Sigmoid colon (tissue), 7 donors: ENCODE data around the gene RBBP7. TPM values are rescaled to one million over a fixed set of nuclear protein-coding genes. Genes with fewer than 3 reads are reported as not detected.
"Not testable (repeated sequence)": the region's sequence is repeated elsewhere in the genome, so short reads cannot be mapped to it uniquely, and the experiment has no call there.

Experiments used
- DNase-seq: peaks from one replicate; pipeline ENCODE4 v3.0.0-alpha.2; 2019
- H3K27ac ChIP-seq, 4 donors: fragments of 200-600 bp; sonication (generic); one replicate each; pipeline ENCODE4 v1.5.1; 2016 to 2019; ENCODE audit warnings: mild to moderate bottlenecking in 1 of 4
- H3K27me3 ChIP-seq, 3 donors: fragments of 200-600 bp; sonication (generic); one replicate each; pipeline ENCODE4 v1.5.1; 2019; ENCODE audit warnings: mild to moderate bottlenecking in 1 of 3
- H3K36me3 ChIP-seq, 4 donors: fragments of 200-600 bp; sonication (generic); one replicate each; pipeline ENCODE4 v1.5.1; 2016 to 2019
- H3K4me1 ChIP-seq, 4 donors: fragments of 200-600 bp; sonication (generic); one replicate each; pipeline ENCODE4 v1.5.1; 2017 to 2019
- H3K4me3 ChIP-seq, 4 donors: fragments of 200-600 bp; sonication (generic); one replicate each; pipeline ENCODE4 v1.5.1; 2017 to 2019; ENCODE audit warnings: mild to moderate bottlenecking in 2 of 4, moderate library complexity in 1 of 4
- H3K9me3 ChIP-seq, 4 donors: fragments of 200-600 bp in 3 of 4; sonication (generic) in 3 of 4; one replicate each; pipeline versions ENCODE4 v1.5.1 to v1.6.1; 2013 to 2019
- CTCF ChIP-seq, 4 experiments: fragments of 450-650 bp in 3 of 4; fragments of 200-600 bp in 1 of 4; IDR thresholded peaks; one replicate each; pipeline ENCODE4 v1.5.1; 2016 to 2019; ENCODE audit warnings: antibody characterized with exemption in 4 of 4, mild to moderate bottlenecking in 3 of 4, moderate library complexity in 2 of 4
- EP300 ChIP-seq, 4 donors: sonication (generic); formaldehyde crosslinking; IDR thresholded peaks; one replicate each; pipeline ENCODE4 v1.6.1; 2017; ENCODE audit warnings: antibody characterized with exemption in 4 of 4
- POLR2A ChIP-seq, 2 donors: fragments of 450-650 bp; IDR thresholded peaks; one replicate each; pipeline ENCODE4 v1.6.1; 2016; ENCODE audit warnings: antibody characterized with exemption in 2 of 2, mild to moderate bottlenecking in 2 of 2, moderate library complexity in 2 of 2
- POLR2AphosphoS5 ChIP-seq, 4 donors: sonication (generic); formaldehyde crosslinking; IDR thresholded peaks; one replicate each; pipeline ENCODE4 v1.6.1; 2017; ENCODE audit warnings: antibody characterized with exemption in 4 of 4
- WGBS, 2 donors: extraction: QIAGEN DNeasy Blood & Tissue Kit; methylation state at CpG; one replicate each; pipeline ENCODE4 v1.1.7; 2013; 5-methylcytosine and 5-hydroxymethylcytosine counted together
- intact Hi-C: fragments of 100-400 bp; cut with DNase I; formaldehyde crosslinking; loops from one replicate; pipeline ENCODE4 v1.15.1; 2023
- polyA plus RNA-seq, 3 donors: library from polyadenylated mRNA; stranded (reverse); fragments of 200-250 nt; gene quantifications; one replicate each; pipeline ENCODE4 v1.2.3, GENCODE V29; 2013
- total RNA-seq, 4 donors: library from RNA; depleted of rRNA; stranded (reverse); fragments of >200 nt; gene quantifications; one replicate each; pipeline ENCODE4 v1.1.0, GENCODE V29; 2016
- donor health status: healthy with polysubstance abuse.
- donor health status: Bipolar disorder and iron deficiency.
- donor health status: healthy.

Gene RBBP7
- total and polyA plus RNA-seq, 7 donors: 59.4 to 130 (median 109) TPM

DNA sequence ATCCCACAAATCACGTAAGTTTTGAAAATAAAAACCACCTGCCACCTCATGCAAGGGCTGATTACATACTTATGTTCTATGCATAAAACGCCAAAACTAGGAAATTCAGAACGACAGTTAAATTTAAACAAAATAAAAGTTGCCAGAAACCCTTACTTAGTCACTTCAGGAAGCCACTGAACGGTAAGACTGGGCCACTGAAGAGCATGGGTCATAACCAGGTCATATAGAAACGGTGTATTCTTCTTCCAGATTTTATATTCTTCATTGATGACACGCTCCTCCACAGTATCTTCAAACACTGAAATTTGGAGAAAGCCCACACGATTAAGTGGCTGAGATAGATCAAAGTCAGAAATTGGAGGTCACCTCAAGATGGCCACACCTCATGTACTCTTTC, 1.2 kb downstream of the RBBP7 start:
- intact Hi-C loops: no loop called here
- 2 to 3% methylated on average over 7 of the region's 7 CpGs for WGBS, 2 donors
- Histone ChIP-seq H3K27ac (peak overlapping the region; percentile 90 to 94 (median 90)), H3K4me1 (peaks cover 0 to 52% (median 28%) of the 10 kb centered on the region in 4 donors), H3K27me3 (no peaks in the 10 kb centered on the region), H3K36me3 (no peaks in the 10 kb centered on the region), H3K9me3 (no peaks in the 10 kb centered on the region), H3K4me3 (peak overlapping the region; percentile 44 to 74 (median 68))
- no peak for DNase-seq
- TF ChIP-seq CTCF (IDR thresholded peaks at IDR 0.05): no peak
- TF ChIP-seq POLR2AphosphoS5 (IDR thresholded peaks at IDR 0.05): no peak
- no peak for TF ChIP-seq POLR2A (IDR thresholded peaks at IDR 0.05)
- TF ChIP-seq EP300 (IDR thresholded peaks at IDR 0.05): no peak

DNA sequence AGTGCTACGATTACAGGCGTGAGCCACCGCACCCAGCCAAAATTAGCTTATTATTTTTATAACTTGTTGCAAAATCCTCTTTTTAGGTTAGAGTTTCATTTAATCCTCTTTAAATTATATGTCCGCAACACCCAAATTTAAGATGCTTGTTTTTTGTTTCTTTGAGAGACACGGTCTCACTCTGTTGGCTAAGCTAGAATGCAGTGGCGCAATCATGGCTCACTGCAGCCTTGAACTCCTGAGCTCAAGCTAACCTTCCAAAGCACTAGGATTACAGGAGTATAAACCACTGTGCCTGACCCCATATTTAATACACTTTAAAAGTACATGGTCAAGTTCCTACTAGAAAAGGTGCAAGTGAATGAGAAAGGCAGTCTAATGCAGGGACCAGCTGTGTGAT, 2.2 kb downstream of the RBBP7 start:
- peaks cover 0 to 52% (median 28%) of the 10 kb centered on the region in 4 donors for H3K4me1 ChIP-seq
- no peaks in the 10 kb centered on the region for H3K27me3 ChIP-seq
- no peaks in the 10 kb centered on the region for H3K36me3 ChIP-seq
- DNase-seq: no peak
- intact Hi-C loops: no loop called here
- TF ChIP-seq POLR2A (IDR thresholded peaks at IDR 0.05) (no peak), EP300 (IDR thresholded peaks at IDR 0.05) (no peak), POLR2AphosphoS5 (IDR thresholded peaks at IDR 0.05) (no peak), CTCF (IDR thresholded peaks at IDR 0.05) (no peak)
- WGBS, 2 donors: 86 to 94% methylated on average over 6 of the region's 6 CpGs
- H3K4me3 ChIP-seq: peak overlapping the region in 2 of 4 donors; percentile 66 to 74
- H3K9me3 ChIP-seq: no peaks in the 10 kb centered on the region
- peak overlapping the region in 2 of 4 donors; percentile 90 to 94 for H3K27ac ChIP-seq

DNA sequence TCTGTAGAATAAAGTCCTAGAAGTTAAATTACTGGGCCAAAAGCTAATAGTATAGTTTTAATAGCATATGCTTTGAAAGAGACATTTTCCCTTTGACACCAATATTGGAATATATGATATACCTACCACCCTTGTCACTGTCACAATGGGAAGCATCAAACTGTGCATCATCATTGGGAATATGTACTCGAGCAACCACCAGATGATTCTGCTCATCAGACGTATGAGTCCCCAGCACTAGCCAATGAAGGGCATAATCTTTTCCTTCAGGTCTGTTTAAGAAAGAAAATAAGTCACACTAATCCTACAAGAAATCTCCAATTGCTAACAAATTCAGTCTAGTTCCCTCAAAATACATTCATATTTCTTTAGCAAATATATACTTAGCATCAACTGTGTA, 7.3 kb downstream of the RBBP7 start:
- intact Hi-C loops: no loop called here
- no peaks in the 10 kb centered on the region for H3K9me3 ChIP-seq
- DNase-seq: no peak
- peaks cover 0 to 21% (median 0%) of the 10 kb centered on the region in 4 donors for H3K36me3 ChIP-seq
- WGBS, 2 donors: 79 to 88% methylated on average over 2 of the region's 2 CpGs
- no peak overlapping the region for H3K27ac ChIP-seq
- H3K27me3 ChIP-seq: no peaks in the 10 kb centered on the region
- peaks cover 0 to 28% (median 9%) of the 10 kb centered on the region in 4 donors for H3K4me1 ChIP-seq
- TF ChIP-seq POLR2A (IDR thresholded peaks at IDR 0.05): no peak
- no peak for TF ChIP-seq CTCF (IDR thresholded peaks at IDR 0.05)
- no peak for TF ChIP-seq POLR2AphosphoS5 (IDR thresholded peaks at IDR 0.05)
- TF ChIP-seq EP300 (IDR thresholded peaks at IDR 0.05): no peak
- H3K4me3 ChIP-seq: no peak overlapping the region

DNA sequence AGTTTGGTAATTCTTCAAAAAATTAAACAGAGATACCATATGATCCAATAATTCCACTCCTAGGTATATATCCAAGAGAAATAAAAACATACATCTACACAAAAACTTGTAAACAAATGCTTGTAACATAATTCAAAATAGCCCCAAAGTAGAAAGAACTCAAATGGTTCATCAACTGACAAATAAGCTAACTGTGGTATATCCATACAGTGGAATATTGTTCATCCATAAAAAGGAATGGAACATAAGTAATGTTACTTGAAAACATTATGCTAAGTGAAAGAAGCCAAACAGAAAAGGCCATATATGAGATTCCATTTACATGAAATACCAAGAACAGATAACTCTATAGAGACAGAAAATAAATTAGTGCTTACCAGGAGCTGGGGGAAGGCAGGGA, 13.4 kb downstream of the RBBP7 start:
- H3K27me3 ChIP-seq: no peaks in the 10 kb centered on the region
- no peak for DNase-seq
- peaks cover 0 to 6% (median 0%) of the 10 kb centered on the region in 4 donors for H3K4me1 ChIP-seq
- no peak overlapping the region for H3K27ac ChIP-seq
- intact Hi-C loops: no loop called here
- no peaks in the 10 kb centered on the region for H3K9me3 ChIP-seq
- H3K4me3 ChIP-seq: no peak overlapping the region
- H3K36me3 ChIP-seq: peaks cover 0 to 61% (median 2%) of the 10 kb centered on the region in 4 donors
- TF ChIP-seq EP300 (IDR thresholded peaks at IDR 0.05) (no peak), CTCF (IDR thresholded peaks at IDR 0.05) (no peak), POLR2AphosphoS5 (IDR thresholded peaks at IDR 0.05) (no peak), POLR2A (IDR thresholded peaks at IDR 0.05) (no peak)

- DNase-seq, H3K9me3 ChIP-seq, H3K27me3 ChIP-seq, H3K27ac ChIP-seq, H3K4me1 ChIP-seq, H3K4me3 ChIP-seq, intact Hi-C loops: not testable (repeated sequence)
- H3K36me3 ChIP-seq: peaks cover 0 to 58% (median 2%) of the 10 kb centered on the region in 4 donors
- 84 to 85% methylated on average over 2 of the region's 2 CpGs for WGBS, 2 donors
Measured at GRCh38 chrX:16856076-16856404, 14.1 kb downstream of the RBBP7 start.
